ENCODE measurements around the gene PMPCB.
"Not testable (repeated sequence)": the region's sequence is repeated elsewhere in the genome, so short reads cannot be mapped to it uniquely, and the experiment has no call there.

PMPCB gene, protein sequence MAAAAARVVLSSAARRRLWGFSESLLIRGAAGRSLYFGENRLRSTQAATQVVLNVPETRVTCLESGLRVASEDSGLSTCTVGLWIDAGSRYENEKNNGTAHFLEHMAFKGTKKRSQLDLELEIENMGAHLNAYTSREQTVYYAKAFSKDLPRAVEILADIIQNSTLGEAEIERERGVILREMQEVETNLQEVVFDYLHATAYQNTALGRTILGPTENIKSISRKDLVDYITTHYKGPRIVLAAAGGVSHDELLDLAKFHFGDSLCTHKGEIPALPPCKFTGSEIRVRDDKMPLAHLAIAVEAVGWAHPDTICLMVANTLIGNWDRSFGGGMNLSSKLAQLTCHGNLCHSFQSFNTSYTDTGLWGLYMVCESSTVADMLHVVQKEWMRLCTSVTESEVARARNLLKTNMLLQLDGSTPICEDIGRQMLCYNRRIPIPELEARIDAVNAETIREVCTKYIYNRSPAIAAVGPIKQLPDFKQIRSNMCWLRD

DNA sequence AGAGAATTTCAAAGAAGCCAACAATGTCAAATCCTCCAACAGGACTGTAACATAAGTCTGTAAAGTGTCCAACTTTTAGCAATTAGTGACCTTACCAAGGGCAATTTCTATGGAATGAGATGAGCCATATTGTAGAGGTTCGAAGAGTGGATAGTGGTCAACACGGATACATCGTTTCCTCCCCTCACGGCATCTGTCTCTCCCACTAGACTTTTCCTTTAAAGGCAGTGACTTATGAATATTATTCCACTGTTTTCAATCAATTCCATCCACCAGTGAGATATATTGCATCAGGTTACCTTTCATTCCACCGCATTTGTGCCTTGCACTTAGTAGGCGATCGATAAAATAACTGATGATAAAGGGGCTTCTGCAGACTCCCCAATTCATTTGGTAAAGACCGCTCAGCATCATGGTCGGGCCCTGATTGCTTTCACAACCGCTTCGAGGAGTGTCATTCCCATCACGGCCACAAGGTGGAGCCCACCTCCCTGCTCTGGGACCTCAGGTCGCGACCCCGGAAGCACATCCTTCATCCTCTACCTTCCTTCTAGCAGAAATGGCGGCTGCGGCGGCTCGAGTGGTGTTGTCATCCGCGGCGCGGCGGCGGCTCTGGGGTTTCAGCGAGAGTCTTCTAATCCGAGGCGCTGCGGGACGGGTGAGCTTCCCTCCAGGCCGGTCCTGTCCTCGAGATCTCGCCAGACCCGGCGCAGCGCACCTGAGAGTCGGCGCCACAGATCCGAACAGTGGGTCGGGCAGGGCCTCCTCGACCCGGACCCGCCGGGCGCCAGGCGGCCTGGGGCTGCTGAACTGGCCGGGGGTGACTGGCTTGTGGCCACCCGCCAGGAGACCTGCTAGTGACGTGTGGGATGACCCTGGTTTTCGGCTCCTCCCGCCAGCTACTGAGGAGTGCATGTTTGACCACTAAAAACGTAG is at the start of gene PMPCB:
PMPCB (plus strand) TSS at position 535 of the 936 bp plus-strand sequence; CDS start at position 560, 25 bp downstream.
- H3K4me3 ChIP-seq = peak within 1 kb of the TSS; percentile 95
- H3K4me1 ChIP-seq = peaks cover 14% of the 10 kb centered on the region
- no peaks in the 10 kb centered on the region for H3K9me3 ChIP-seq
- H3K36me3 ChIP-seq (replicated peaks) = peaks cover 33% of the 10 kb centered on the region
- no peaks in the 10 kb centered on the region; the same call in 1 of the 2 replicates for H3K27me3 ChIP-seq (ENCODE audit: low read depth)
- in situ Hi-C loops (cut with MboI; ENCODE audit: low sequenced_read_pairs) = no loop called here
- peak; percentile 93 to 96 for DNase-seq (ENCODE audit: low spot score in 2 of 2)

DNA sequence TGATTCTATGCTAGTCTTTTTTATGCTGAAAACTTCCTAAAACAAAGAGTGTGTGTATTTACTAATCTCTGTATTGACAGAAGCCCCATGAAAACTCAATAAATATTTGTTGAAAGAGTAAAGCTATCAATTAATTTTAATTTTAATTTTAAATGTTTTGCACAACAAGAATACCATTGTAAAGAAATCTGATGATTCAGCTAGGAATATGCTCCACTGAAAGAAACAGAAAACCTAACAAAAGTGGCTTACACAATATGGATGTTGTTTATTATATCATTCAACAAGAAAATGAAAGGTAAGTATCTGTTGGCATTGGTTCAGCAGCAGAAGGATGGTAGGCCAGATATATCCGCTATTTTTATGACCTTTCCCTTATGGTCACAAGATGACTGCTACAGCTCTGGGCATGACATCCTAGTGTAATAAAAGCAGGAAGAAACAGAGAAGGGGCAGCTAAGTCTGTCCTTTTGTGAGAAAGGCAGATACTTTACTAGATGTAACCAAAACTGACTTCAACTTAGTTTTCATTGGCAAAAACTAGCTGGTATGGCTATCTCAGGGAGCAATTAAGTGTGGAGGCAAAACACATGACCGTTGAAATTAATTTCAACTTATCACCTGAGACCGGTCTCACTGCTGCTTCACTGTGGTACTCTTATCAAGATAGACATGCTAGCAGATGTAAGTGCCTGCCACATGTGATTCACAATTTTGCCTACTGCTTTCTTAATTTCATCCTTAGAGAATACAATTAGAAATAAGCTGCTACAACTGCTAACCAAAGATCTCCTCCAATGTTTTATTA is 43.3 kb upstream of the PMPCB start:
- H3K36me3 ChIP-seq (replicated peaks); H3K4me3 ChIP-seq; H3K9me3 ChIP-seq; H3K27me3 ChIP-seq (ENCODE audit: low read depth); in situ Hi-C loops (cut with MboI; ENCODE audit: low sequenced_read_pairs); H3K4me1 ChIP-seq; DNase-seq (ENCODE audit: low spot score in 2 of 2): not testable (repeated sequence)

DNA sequence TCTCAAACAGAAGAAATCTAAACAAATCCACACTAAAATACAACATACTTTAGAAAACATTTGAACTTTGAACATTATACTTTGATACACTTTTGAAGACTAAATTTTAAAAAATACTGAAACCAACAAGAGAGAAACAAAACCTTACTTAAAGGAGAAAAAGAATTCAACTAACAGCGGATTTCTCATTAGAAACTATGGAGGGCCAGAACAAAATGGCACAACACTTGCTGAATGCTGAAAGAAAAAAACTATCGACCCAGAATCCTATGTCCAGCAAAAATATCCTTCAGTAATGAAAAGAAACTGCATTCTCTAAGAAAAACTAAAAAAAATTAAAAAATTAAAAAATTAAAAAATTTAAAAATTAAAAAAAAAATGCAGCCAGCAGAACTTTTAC is 33.2 kb upstream of the PMPCB start:
- H3K4me1 ChIP-seq; H3K36me3 ChIP-seq (replicated peaks); H3K27me3 ChIP-seq (ENCODE audit: low read depth); H3K4me3 ChIP-seq; in situ Hi-C loops (cut with MboI; ENCODE audit: low sequenced_read_pairs); H3K9me3 ChIP-seq; DNase-seq (ENCODE audit: low spot score in 2 of 2): not testable (repeated sequence)

DNA sequence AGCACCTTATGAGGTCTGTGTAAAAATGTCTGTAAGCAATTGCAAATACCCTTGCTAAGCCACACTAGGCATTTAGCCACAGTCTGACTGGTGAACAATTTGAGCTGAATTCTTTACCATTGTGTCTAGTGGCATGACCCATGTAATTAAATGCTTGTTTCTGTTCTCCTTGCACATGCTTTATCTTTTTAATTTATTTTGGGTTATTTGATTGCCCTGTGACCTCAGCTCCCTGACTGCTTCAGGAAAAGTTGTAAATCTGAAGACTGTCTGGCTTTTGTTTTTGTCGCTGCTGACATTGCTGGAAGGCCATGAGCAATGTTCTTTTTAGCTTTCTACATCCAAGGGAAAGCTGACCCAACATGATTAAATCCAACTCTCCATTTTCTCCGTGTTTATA is 31.0 kb upstream of the PMPCB start:
- H3K4me1 ChIP-seq; H3K36me3 ChIP-seq (replicated peaks); H3K27me3 ChIP-seq (ENCODE audit: low read depth); in situ Hi-C loops (cut with MboI; ENCODE audit: low sequenced_read_pairs); H3K9me3 ChIP-seq; H3K4me3 ChIP-seq; DNase-seq (ENCODE audit: low spot score in 2 of 2): not testable (repeated sequence)

DNA sequence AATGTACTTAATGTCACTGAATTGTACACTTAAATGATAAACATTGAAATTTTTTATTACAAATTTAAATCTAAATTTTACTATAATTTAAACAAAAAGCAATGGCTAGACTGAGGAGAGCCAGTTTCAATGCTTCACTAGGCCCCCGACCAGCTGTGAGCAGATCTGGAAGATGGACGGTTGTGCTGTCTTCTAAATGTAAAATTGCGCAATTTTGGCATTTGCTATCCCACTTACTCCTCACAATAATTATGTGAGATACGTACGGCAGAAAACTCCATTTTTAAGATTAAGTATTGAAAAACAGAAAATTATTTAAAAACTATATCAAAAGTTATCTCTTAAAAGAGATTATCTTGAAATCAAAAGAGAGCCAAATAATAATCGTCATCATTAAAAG is 23.9 kb upstream of the PMPCB start:
- H3K9me3 ChIP-seq; H3K27me3 ChIP-seq (ENCODE audit: low read depth); H3K36me3 ChIP-seq (replicated peaks); H3K4me1 ChIP-seq; H3K4me3 ChIP-seq; in situ Hi-C loops (cut with MboI; ENCODE audit: low sequenced_read_pairs); DNase-seq (ENCODE audit: low spot score in 2 of 2): not testable (repeated sequence)

DNA sequence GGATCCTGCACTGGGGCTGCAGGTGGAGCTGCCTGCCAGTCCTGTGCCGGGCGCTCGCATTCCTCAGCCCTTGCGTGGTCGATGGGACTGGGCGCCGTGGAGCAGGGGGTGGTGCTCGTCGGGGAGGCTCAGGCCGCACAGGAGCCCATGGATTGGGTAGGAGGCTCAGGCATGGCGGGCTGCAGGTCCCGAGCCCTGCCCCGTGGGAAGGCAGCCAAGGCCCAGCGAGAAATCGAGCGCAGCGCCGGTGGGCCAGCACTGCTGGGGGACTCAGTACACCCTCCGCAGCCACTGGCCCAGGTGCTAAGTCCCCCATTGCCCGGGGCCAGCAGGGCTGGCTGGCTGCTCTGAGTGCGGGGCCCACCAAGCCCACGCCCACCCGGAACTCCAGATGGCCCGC is 22.4 kb upstream of the PMPCB start:
- H3K9me3 ChIP-seq; in situ Hi-C loops (cut with MboI; ENCODE audit: low sequenced_read_pairs); H3K27me3 ChIP-seq (ENCODE audit: low read depth); H3K4me3 ChIP-seq; H3K36me3 ChIP-seq (replicated peaks); DNase-seq (ENCODE audit: low spot score in 2 of 2); H3K4me1 ChIP-seq: not testable (repeated sequence)

DNA sequence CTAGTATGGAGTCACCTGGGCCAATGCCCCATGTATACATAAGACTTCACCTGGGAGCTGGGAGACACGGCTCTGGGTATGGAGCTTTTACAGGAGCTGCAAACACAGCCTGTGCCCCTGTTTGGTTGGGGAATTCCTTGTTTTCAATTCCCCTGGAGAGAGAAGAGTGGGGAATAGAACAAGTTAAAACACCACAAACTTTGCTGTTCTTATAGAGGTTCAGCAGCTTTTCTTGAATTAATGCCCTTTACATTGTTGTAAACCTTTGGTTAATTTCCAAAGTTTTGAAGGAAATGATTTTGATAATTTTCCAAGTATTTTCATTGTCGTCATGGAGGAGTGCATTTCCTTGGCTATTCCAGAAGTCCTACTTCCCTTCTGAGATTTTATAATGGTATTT is 19.0 kb upstream of the PMPCB start:
- DNase-seq (ENCODE audit: low spot score in 2 of 2); H3K27me3 ChIP-seq (ENCODE audit: low read depth); H3K9me3 ChIP-seq; H3K36me3 ChIP-seq (replicated peaks); in situ Hi-C loops (cut with MboI; ENCODE audit: low sequenced_read_pairs); H3K4me3 ChIP-seq; H3K4me1 ChIP-seq: not testable (repeated sequence)

DNA sequence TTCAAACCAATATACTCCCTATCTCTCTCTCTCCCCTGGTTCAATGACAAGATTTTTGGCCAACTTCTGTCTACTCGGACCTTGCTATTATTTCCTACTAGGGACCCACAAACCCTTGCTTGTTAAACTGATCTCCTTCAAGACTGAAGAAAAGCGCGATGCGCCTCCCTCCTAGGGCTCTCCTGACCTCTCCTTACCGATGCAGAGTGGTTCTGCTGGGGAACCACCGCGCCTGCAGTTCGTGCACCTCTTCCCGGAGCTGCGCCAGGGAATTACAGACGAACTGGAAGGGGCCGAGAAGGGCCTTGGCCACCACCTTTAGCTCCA is 17.6 kb upstream of the PMPCB start:
- H3K9me3 ChIP-seq; H3K4me1 ChIP-seq; H3K27me3 ChIP-seq (ENCODE audit: low read depth); H3K36me3 ChIP-seq (replicated peaks); in situ Hi-C loops (cut with MboI; ENCODE audit: low sequenced_read_pairs): not testable (repeated sequence)
- H3K4me3 ChIP-seq = peak overlapping the region; percentile 27
- DNase-seq (ENCODE audit: low spot score in 2 of 2) = peak in 1 of 2 experiments; percentile 53

DNA sequence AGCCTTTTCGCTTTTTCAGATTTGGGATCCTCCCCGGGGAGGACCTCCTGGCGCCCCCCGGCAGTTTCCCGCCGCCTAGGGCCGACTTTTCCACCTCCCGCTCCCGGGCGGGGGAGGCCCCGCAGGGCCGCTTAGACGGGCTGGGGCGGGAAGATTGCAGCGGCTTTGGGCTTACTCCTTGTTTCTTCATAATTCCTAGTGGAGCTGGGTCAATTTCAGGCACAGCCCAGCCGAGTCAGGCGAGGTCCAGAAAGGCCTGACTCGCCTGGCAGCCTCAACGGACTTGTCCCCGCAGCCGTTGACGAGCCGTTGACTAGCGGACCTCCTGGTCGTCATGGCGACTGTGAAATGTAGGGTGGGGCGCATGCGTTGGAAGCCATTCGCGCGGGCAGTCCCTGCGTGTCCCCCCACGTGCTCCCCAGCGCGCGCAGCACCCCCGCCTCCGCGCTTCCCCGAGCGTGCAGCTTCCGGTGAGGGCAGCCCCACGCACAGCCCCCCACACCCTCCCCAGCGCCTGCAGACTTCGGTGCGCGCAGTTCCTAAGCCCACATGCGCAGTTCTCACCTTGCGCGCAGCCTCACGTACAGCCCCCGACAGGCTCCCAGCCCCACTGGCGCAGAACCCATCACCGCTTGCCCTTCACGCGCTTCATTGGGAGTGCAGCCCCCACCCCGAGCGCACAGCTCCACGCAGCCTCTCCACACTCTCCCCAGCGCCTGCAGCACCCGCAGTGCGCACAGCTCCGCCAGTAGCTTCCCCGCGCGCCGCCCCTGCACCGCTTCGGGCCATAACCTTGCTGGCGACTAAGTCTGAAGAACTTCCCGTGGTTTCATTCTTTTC is 17.1 kb upstream of the PMPCB start:
- H3K36me3 ChIP-seq (replicated peaks); H3K9me3 ChIP-seq; H3K4me1 ChIP-seq; H3K27me3 ChIP-seq (ENCODE audit: low read depth); in situ Hi-C loops (cut with MboI; ENCODE audit: low sequenced_read_pairs): not testable (repeated sequence)
- peak in 1 of 2 experiments; percentile 72 for DNase-seq (ENCODE audit: low spot score in 2 of 2)
- peak overlapping the region; percentile 27 for H3K4me3 ChIP-seq

DNA sequence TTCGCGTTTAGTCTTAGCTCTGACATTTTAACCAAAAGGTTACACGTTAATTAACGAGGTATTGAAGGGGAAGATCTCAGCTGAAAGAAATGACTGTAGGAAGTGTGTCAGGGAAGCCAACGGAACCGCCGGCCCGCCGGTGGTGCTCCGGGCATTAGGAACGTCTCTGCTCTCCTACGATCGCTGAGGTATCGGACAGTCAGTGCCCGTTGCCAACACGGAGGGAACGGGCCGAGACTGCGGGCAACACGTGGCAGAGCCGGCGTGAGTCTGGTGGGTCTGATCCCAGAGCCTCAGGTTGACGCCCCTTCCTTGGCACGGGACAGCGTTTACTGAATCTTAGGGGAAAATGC is 16.5 kb upstream of the PMPCB start:
- H3K4me3 ChIP-seq; H3K27me3 ChIP-seq (ENCODE audit: low read depth); DNase-seq (ENCODE audit: low spot score in 2 of 2); in situ Hi-C loops (cut with MboI; ENCODE audit: low sequenced_read_pairs); H3K4me1 ChIP-seq; H3K9me3 ChIP-seq; H3K36me3 ChIP-seq (replicated peaks): not testable (repeated sequence)

DNA sequence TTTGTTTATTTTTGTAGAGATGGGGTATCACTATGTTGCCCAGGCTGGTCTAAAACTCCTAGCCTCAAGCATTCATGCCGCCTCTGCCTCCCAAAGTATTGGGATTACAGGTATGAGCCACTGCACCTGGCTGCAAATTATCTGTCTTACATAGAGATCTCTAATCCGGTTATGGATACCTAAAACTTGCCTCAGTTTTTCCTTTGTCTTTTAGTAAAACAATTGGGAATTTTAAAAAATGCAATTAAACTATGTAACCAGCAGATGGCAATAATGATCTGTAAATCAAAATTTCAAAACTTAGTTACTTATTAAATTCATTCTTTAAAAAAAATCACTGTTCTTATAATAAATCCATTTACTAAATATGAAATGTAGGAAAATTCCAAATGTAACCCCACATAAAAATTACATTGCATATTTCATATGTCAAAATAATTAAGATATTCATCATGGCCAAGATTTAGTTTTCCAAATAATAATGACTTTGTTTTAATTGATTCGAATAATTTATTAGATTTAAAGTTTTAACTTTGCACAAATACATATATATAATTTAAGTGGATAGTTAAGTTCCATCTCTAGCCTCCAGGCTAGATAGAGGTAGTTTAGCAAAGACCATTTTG is 14.3 kb upstream of the PMPCB start:
- H3K4me3 ChIP-seq; DNase-seq (ENCODE audit: low spot score in 2 of 2); H3K4me1 ChIP-seq; H3K27me3 ChIP-seq (ENCODE audit: low read depth); H3K36me3 ChIP-seq (replicated peaks); H3K9me3 ChIP-seq; in situ Hi-C loops (cut with MboI; ENCODE audit: low sequenced_read_pairs): not testable (repeated sequence)

DNA sequence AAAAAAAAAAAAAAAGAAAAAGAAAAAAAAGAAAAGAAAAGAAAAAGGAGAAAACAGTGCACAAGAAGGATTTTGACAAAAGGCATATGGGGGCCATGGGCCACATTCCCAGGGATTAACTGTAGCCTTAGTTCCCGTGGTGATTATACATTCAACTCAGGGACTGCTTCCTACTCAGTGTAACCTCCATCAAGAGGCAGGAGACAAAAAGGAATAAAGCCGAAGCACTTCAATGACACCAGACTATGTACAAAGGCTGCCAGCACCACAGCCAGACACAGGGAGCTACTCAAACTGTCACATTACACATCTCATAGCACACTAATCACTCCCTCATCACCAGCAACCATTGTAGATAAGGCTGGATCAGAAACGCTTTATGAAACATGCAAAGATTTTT is 5.1 kb upstream of the PMPCB start:
- Histone ChIP-seq H3K9me3 (no peaks in the 10 kb centered on the region), H3K27me3 (ENCODE audit: low read depth) (no peaks in the 10 kb centered on the region; the same call in 1 of the 2 replicates), H3K4me1 (peaks cover 5% of the 10 kb centered on the region), H3K36me3 (replicated peaks) (no peaks in the 10 kb centered on the region), H3K4me3 (no peak overlapping the region)
- no peak for DNase-seq (ENCODE audit: low spot score in 2 of 2)
- in situ Hi-C loops (cut with MboI; ENCODE audit: low sequenced_read_pairs) = no loop called here

All from HAP-1 (cell line).